AML-193 (cell line): ENCODE measurements around the gene NT5DC2.
A peak's percentile ranks its signal among the peaks of the same experiment; 100 is the strongest.

Source experiments
- DNase-seq, 2 experiments: peaks; one replicate each; lab custom pipeline; 2025; lab: John Stamatoyannopoulos, UW

NT5DC2 gene

GRCh38 chr3:52533623-52534280, at the start of gene NT5DC2:
TSS of gene NT5DC2 (minus strand) at chr3:52533857. CDS start at chr3:52533737, 120 bp downstream.
- no peak for DNase-seq

- DNase-seq = no peak
These were observed 40.7 kb upstream of the NT5DC2 start for GRCh38 chr3:52574056-52574965.

GRCh38 chr3:52572221-52572620, 38.6 kb upstream of the NT5DC2 start:
- DNase-seq = no peak

GRCh38 chr3:52570076-52570475, 36.4 kb upstream of the NT5DC2 start:
- no peak for DNase-seq

GRCh38 chr3:52568069-52568468, 34.4 kb upstream of the NT5DC2 start:
- DNase-seq = no peak

GRCh38 chr3:52563984-52564383, 30.3 kb upstream of the NT5DC2 start:
- no peak for DNase-seq

- DNase-seq = no peak
These were observed 27.5 kb upstream of the NT5DC2 start for GRCh38 chr3:52561028-52561747.

GRCh38 chr3:52558436-52558835, 24.8 kb upstream of the NT5DC2 start:
- DNase-seq = no peak

- no peak for DNase-seq
These were observed 23.6 kb upstream of the NT5DC2 start for GRCh38 chr3:52557011-52557960.

- DNase-seq = no peak
These were observed 21.4 kb upstream of the NT5DC2 start for GRCh38 chr3:52555056-52555455.

- DNase-seq = no peak
These were observed 20.5 kb upstream of the NT5DC2 start for GRCh38 chr3:52554026-52554755.

GRCh38 chr3:52552089-52552488, 18.4 kb upstream of the NT5DC2 start:
- DNase-seq = no peak

GRCh38 chr3:52551118-52551517, 17.5 kb upstream of the NT5DC2 start:
- no peak for DNase-seq

GRCh38 chr3:52547143-52547542, 13.5 kb upstream of the NT5DC2 start:
- DNase-seq = no peak

- no peak for DNase-seq
These were observed 12.6 kb upstream of the NT5DC2 start for GRCh38 chr3:52546111-52546901.

GRCh38 chr3:52544937-52545336, 11.3 kb upstream of the NT5DC2 start:
- no peak for DNase-seq

- no peak for DNase-seq
These were observed 7.4 kb upstream of the NT5DC2 start for GRCh38 chr3:52541050-52541449.

GRCh38 chr3:52539010-52539653, 5.5 kb upstream of the NT5DC2 start:
- DNase-seq = peak; percentile 14 to 36

GRCh38 chr3:52537726-52538421, 4.2 kb upstream of the NT5DC2 start:
- no peak for DNase-seq
